ENCODE results near the gene ASGR2. TPM values are rescaled to one million over a fixed set of nuclear protein-coding genes. Genes with fewer than 3 reads are reported as not detected.
A peak's percentile ranks its signal among the peaks of the same experiment; 100 is the strongest.

The ASGR2 gene
- total and polyA plus RNA-seq, 2 of the 13 experiments (the other 11 are each of a cell fraction or from before 2014, with no cell fraction given), result 320 to 754 TPM

- no peak for TF ChIP-seq ZNF407 (CRISPR knock-in tag; IDR thresholded peaks at IDR 0.05; ENCODE audit: not compliant biosample characterization)
- no peak for TF ChIP-seq ZNF510 (CRISPR knock-in tag; IDR thresholded peaks at IDR 0.05; ENCODE audit: low read depth)
- TF ChIP-seq HMGA1 (CRISPR knock-in tag; conservative IDR thresholded peaks at IDR 0.05), result no peak
- TF ChIP-seq ATF4 (CRISPR knock-in tag; IDR thresholded peaks at IDR 0.05), result peak in 1 of 2 experiments; percentile 83; a peak in 2 of 4 replicates
- TF ChIP-seq ZNF207 (IDR thresholded peaks at IDR 0.05; ENCODE audit: borderline replicate concordance), result no peak
- no peak for TF ChIP-seq ZNF530 (CRISPR knock-in tag; IDR thresholded peaks at IDR 0.05; ENCODE audit: low read depth)
- TF ChIP-seq HOXA7 (CRISPR knock-in tag; IDR thresholded peaks at IDR 0.05), result no peak
- TF ChIP-seq ZNF282 (IDR thresholded peaks at IDR 0.05; ENCODE audit: partially characterized antibody), result no peak
- TF ChIP-seq ZNF775 (CRISPR knock-in tag; IDR thresholded peaks at IDR 0.05; ENCODE audit: borderline replicate concordance), result peak; percentile 60
- no peak for TF ChIP-seq NR1H2 (CRISPR knock-in tag; IDR thresholded peaks at IDR 0.05; ENCODE audit: borderline replicate concordance, low read depth)
- TF ChIP-seq ZNF784 (CRISPR knock-in tag; IDR thresholded peaks at IDR 0.05; ENCODE audit: borderline replicate concordance), result peak; percentile 5; the same call in 1 of the 2 replicates
- peak; percentile 38; the same call in 1 of the 2 replicates for TF ChIP-seq ZFP82 (CRISPR knock-in tag; IDR thresholded peaks at IDR 0.05; ENCODE audit: borderline replicate concordance)
- TF ChIP-seq ASH2L (IDR thresholded peaks at IDR 0.05; ENCODE audit: insufficient read length, low read depth, low read length), result peak; percentile 100
- no peak for TF ChIP-seq NBN (conservative IDR thresholded peaks at IDR 0.05)
- TF ChIP-seq ZNF777 (CRISPR knock-in tag; IDR thresholded peaks at IDR 0.05), result 0 out of 2 replicates have a peak, but pooled peaks have one; percentile 5
- no peak for TF ChIP-seq GTF3A (CRISPR knock-in tag; conservative IDR thresholded peaks at IDR 0.05)
- no peak for TF ChIP-seq THYN1 (CRISPR knock-in tag; IDR thresholded peaks at IDR 0.05; ENCODE audit: borderline replicate concordance, low read depth)
- no peak for TF ChIP-seq ZNF576 (CRISPR knock-in tag; IDR thresholded peaks at IDR 0.05)
- 0 out of 2 replicates have a peak, but pooled peaks have one; percentile 0 for TF ChIP-seq ZNF737 (CRISPR knock-in tag; IDR thresholded peaks at IDR 0.05; ENCODE audit: borderline replicate concordance)
Measured at GRCh38 chr17:7114875-7115614, 423 bp upstream of the ASGR2 start (continued).
